ENCODE results near the gene CRB1.

The CRB1 gene

DNA sequence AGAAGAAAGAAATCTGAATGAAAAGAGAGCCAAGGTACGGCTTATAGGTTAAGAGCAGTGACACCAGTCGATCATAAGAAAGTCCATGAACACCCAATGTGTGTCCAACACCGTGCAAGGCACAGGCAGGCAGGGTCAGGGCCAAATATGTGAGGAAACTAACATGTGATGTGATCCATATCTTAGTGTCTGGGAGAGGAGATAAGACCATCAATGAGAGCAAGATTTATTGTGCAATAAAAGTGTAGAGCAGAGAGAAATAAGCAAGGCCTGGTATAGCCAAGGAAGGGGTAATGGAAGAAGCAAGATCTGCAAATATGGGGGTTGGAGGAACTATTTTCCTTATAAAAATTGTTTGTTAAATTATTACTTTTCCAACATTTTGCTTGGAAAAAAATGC, 198.8 kb downstream of the CRB1 start:
- no peak overlapping the region for H2BK120ac ChIP-seq (ENCODE audit: low read depth, low read length)
- H3K56ac ChIP-seq (ENCODE audit: low read length), result no peak overlapping the region
- H3K4ac ChIP-seq (ENCODE audit: low read depth, low read length), result no peak overlapping the region
- no peaks in the 10 kb centered on the region for H3K79me2 ChIP-seq (ENCODE audit: control insufficient read depth, insufficient read depth, low read length)
- no peak overlapping the region for H2AK5ac ChIP-seq (ENCODE audit: low read length)
- no peak overlapping the region for H4K8ac ChIP-seq (ENCODE audit: low read depth, low read length)
- H3K9ac ChIP-seq (ENCODE audit: low read length), result no peak overlapping the region
- no peak overlapping the region for H3K4me3 ChIP-seq (ENCODE audit: low read length)
- no peaks in the 10 kb centered on the region for H3K36me3 ChIP-seq (ENCODE audit: control insufficient read depth, insufficient read depth, low read length)
- H3K4me1 ChIP-seq (ENCODE audit: control insufficient read depth, low read depth, low read length), result peaks cover 5% of the 10 kb centered on the region
- no peak overlapping the region for H3K23ac ChIP-seq (ENCODE audit: low read length)
- no peaks in the 10 kb centered on the region for H3K79me1 ChIP-seq (ENCODE audit: low read length)
- H3K18ac ChIP-seq (ENCODE audit: low read length), result no peak overlapping the region
- no peaks in the 10 kb centered on the region for H3K27me3 ChIP-seq (ENCODE audit: insufficient read depth, low read length, poor library complexity)
- no peak overlapping the region for H3K4me2 ChIP-seq (ENCODE audit: low read length)
- DNase-seq, result no peak
- no peak overlapping the region for H4K5ac ChIP-seq (ENCODE audit: low read length)
- no peak overlapping the region for H2BK5ac ChIP-seq (ENCODE audit: low read length)
- H3K27ac ChIP-seq (ENCODE audit: low read depth, low read length), result no peak overlapping the region
- WGBS (ENCODE audit: extremely low coverage, insufficient coverage, low lambda C conversion rate), result no CpG with 5 or more reads among the region's 3 CpGs
- H2BK15ac ChIP-seq (replicated peaks; ENCODE audit: low read depth), result no peak overlapping the region

DNA sequence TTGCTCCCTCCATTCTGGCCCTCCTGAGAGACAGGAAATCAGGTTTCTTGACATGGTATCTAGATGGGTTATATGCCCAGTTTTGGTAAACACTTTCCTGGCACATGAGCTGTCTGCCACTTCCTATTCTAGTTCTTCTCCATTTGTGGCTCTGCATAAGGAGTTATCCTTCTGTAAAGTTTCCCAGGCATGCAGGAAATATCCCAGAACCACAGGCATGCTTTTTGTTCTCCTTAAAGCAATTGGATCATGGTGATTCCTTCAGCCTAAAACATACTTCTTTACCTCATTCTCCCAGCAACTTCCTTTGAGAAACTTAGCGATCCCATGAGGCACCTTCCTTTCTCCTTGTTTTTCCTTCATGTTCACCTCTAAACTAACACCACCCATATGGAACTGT, 199.8 kb downstream of the CRB1 start:
- H2BK120ac ChIP-seq (ENCODE audit: low read depth, low read length), result no peak overlapping the region
- H4K5ac ChIP-seq (ENCODE audit: low read length), result no peak overlapping the region
- no peak overlapping the region for H2BK5ac ChIP-seq (ENCODE audit: low read length)
- H3K27me3 ChIP-seq (ENCODE audit: insufficient read depth, low read length, poor library complexity), result no peaks in the 10 kb centered on the region
- H2AK5ac ChIP-seq (ENCODE audit: low read length), result no peak overlapping the region
- H4K8ac ChIP-seq (ENCODE audit: low read depth, low read length), result no peak overlapping the region
- no peaks in the 10 kb centered on the region for H3K79me1 ChIP-seq (ENCODE audit: low read length)
- no peak overlapping the region for H3K4ac ChIP-seq (ENCODE audit: low read depth, low read length)
- no peak for DNase-seq
- H2BK15ac ChIP-seq (replicated peaks; ENCODE audit: low read depth), result no peak overlapping the region
- H3K18ac ChIP-seq (ENCODE audit: low read length), result peak overlapping the region; percentile 12
- H3K4me3 ChIP-seq (ENCODE audit: low read length), result no peak overlapping the region
- H3K56ac ChIP-seq (ENCODE audit: low read length), result no peak overlapping the region
- no peak overlapping the region for H3K9ac ChIP-seq (ENCODE audit: low read length)
- H3K27ac ChIP-seq (ENCODE audit: low read depth, low read length), result no peak overlapping the region
- no peaks in the 10 kb centered on the region for H3K36me3 ChIP-seq (ENCODE audit: control insufficient read depth, insufficient read depth, low read length)
- no peak overlapping the region for H3K4me2 ChIP-seq (ENCODE audit: low read length)
- no peaks in the 10 kb centered on the region for H3K79me2 ChIP-seq (ENCODE audit: control insufficient read depth, insufficient read depth, low read length)
- peaks cover 5% of the 10 kb centered on the region for H3K4me1 ChIP-seq (ENCODE audit: control insufficient read depth, low read depth, low read length)
- no CpG with 5 or more reads among the region's 1 CpG for WGBS (ENCODE audit: extremely low coverage, insufficient coverage, low lambda C conversion rate)
- no peak overlapping the region for H3K23ac ChIP-seq (ENCODE audit: low read length)

DNA sequence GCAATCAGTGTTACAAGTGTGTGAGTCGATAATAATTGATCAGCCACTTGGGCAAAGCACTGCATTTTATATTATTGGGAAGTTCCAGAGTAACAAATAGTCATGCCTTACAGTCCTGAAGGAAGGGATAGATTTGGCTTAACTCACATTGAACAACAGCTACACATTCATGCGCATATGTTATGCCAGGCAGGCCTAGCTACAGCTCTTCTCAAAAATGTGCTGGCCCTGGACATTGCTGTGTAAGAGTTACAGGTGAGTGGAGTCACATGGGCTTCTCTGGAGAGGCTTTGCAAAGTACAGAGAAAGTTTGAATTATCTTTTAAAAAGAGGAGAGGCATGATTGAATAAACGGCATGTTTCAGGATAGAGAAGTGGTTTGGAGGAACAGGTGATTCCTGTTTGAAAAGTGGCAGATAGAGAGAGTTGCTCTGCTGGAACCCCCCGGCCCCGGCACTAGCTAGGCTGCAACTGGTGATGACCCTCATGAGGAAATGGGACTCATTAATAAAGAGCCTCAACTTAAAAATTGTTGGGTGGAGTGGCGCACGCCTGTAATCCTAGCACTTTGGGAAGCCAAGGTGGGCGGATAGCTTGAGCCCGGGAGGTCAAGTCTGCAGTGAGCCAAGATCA, 200.6 kb downstream of the CRB1 start:
- Histone ChIP-seq H3K4me3 (ENCODE audit: low read length) (no peak overlapping the region), H2BK15ac (replicated peaks; ENCODE audit: low read depth) (no peak overlapping the region), H3K79me1 (ENCODE audit: low read length) (no peaks in the 10 kb centered on the region), H2BK5ac (ENCODE audit: low read length) (no peak overlapping the region), H4K8ac (ENCODE audit: low read depth, low read length) (no peak overlapping the region), H4K5ac (ENCODE audit: low read length) (no peak overlapping the region), H3K56ac (ENCODE audit: low read length) (no peak overlapping the region), H3K9ac (ENCODE audit: low read length) (no peak overlapping the region), H3K4me1 (ENCODE audit: control insufficient read depth, low read depth, low read length) (peaks cover 5% of the 10 kb centered on the region), H3K27me3 (ENCODE audit: insufficient read depth, low read length, poor library complexity) (no peaks in the 10 kb centered on the region), H3K36me3 (ENCODE audit: control insufficient read depth, insufficient read depth, low read length) (no peaks in the 10 kb centered on the region), H3K4ac (ENCODE audit: low read depth, low read length) (no peak overlapping the region), H2BK120ac (ENCODE audit: low read depth, low read length) (no peak overlapping the region), H3K18ac (ENCODE audit: low read length) (peak overlapping the region; percentile 28), H3K79me2 (ENCODE audit: control insufficient read depth, insufficient read depth, low read length) (no peaks in the 10 kb centered on the region), H3K23ac (ENCODE audit: low read length) (no peak overlapping the region), H3K4me2 (ENCODE audit: low read length) (no peak overlapping the region), H2AK5ac (ENCODE audit: low read length) (no peak overlapping the region), H3K27ac (ENCODE audit: low read depth, low read length) (no peak overlapping the region)
- WGBS (ENCODE audit: extremely low coverage, insufficient coverage, low lambda C conversion rate), result no CpG with 5 or more reads among the region's 9 CpGs
- DNase-seq, result no peak

DNA sequence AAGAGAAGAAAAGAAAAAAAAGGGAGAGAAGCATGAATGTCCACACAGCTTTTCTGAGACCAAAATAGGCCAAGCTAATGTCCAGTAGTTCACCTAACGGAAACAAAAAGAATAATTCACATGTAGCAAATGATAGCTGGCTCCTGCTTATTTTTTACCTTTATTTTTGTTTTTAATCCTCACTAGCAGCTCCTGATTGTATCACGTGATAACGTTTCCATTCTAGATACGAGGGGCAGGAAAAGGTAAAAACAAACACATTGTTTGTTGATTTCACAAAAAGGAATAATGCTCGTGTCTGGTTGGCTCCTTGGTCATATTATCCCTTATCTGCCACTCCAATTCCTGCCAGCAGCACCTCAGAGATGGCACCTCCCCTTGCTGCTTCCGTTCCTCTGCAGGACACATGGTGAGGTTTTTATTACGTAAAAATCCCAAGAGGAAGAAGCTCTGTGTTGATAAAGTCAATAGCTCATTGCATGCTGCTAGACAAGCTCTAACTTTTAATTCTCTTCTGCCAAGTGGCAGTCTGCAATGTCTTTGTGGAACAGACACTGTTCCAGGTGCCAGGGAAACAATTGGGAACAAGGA, 201.7 kb downstream of the CRB1 start:
- Histone ChIP-seq H3K23ac (ENCODE audit: low read length) (no peak overlapping the region), H4K8ac (ENCODE audit: low read depth, low read length) (no peak overlapping the region), H3K79me1 (ENCODE audit: low read length) (no peaks in the 10 kb centered on the region), H2BK5ac (ENCODE audit: low read length) (no peak overlapping the region), H2BK120ac (ENCODE audit: low read depth, low read length) (no peak overlapping the region), H2BK15ac (replicated peaks; ENCODE audit: low read depth) (no peak overlapping the region), H3K18ac (ENCODE audit: low read length) (no peak overlapping the region), H2AK5ac (ENCODE audit: low read length) (no peak overlapping the region), H3K27me3 (ENCODE audit: insufficient read depth, low read length, poor library complexity) (no peaks in the 10 kb centered on the region), H3K79me2 (ENCODE audit: control insufficient read depth, insufficient read depth, low read length) (no peaks in the 10 kb centered on the region), H3K4ac (ENCODE audit: low read depth, low read length) (no peak overlapping the region), H3K27ac (ENCODE audit: low read depth, low read length) (no peak overlapping the region), H4K5ac (ENCODE audit: low read length) (no peak overlapping the region), H3K36me3 (ENCODE audit: control insufficient read depth, insufficient read depth, low read length) (no peaks in the 10 kb centered on the region), H3K4me3 (ENCODE audit: low read length) (no peak overlapping the region), H3K4me1 (ENCODE audit: control insufficient read depth, low read depth, low read length) (peaks cover 4% of the 10 kb centered on the region), H3K9ac (ENCODE audit: low read length) (no peak overlapping the region), H3K4me2 (ENCODE audit: low read length) (no peak overlapping the region), H3K56ac (ENCODE audit: low read length) (no peak overlapping the region)
- no peak for DNase-seq
- no CpG with 5 or more reads among the region's 7 CpGs for WGBS (ENCODE audit: extremely low coverage, insufficient coverage, low lambda C conversion rate)

DNA sequence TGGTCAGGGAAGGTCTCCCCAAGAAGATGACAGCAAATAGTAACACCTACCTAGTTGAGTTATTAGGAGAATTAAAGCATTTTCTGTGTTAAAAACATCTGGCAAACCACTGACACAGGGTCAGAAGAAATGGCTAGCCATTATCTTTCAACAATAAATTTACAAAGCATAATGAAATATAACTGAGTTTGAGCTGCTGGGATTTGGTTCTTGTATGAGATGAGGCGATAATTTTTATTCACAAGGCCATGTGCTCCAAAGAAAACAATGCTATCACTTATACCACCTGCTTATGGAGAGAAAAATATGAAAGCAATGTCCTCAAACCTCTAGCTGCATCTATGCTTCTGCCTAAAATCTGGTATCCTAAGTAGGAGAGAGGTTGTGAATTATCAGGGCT, 202.3 kb downstream of the CRB1 start:
- no peak overlapping the region for H2BK15ac ChIP-seq (replicated peaks; ENCODE audit: low read depth)
- no peak overlapping the region for H3K23ac ChIP-seq (ENCODE audit: low read length)
- no peak overlapping the region for H3K56ac ChIP-seq (ENCODE audit: low read length)
- no peak overlapping the region for H3K4me2 ChIP-seq (ENCODE audit: low read length)
- no peak overlapping the region for H4K8ac ChIP-seq (ENCODE audit: low read depth, low read length)
- no peaks in the 10 kb centered on the region for H3K79me1 ChIP-seq (ENCODE audit: low read length)
- H3K79me2 ChIP-seq (ENCODE audit: control insufficient read depth, insufficient read depth, low read length), result no peaks in the 10 kb centered on the region
- H2BK120ac ChIP-seq (ENCODE audit: low read depth, low read length), result no peak overlapping the region
- peak overlapping the region; percentile 87 for H3K18ac ChIP-seq (ENCODE audit: low read length)
- H2BK5ac ChIP-seq (ENCODE audit: low read length), result no peak overlapping the region
- no peaks in the 10 kb centered on the region for H3K36me3 ChIP-seq (ENCODE audit: control insufficient read depth, insufficient read depth, low read length)
- no peaks in the 10 kb centered on the region for H3K27me3 ChIP-seq (ENCODE audit: insufficient read depth, low read length, poor library complexity)
- no peak for DNase-seq
- H3K4me1 ChIP-seq (ENCODE audit: control insufficient read depth, low read depth, low read length), result peaks cover 4% of the 10 kb centered on the region
- no peak overlapping the region for H3K4me3 ChIP-seq (ENCODE audit: low read length)
- H3K27ac ChIP-seq (ENCODE audit: low read depth, low read length), result no peak overlapping the region
- no peak overlapping the region for H4K5ac ChIP-seq (ENCODE audit: low read length)
- no peak overlapping the region for H3K9ac ChIP-seq (ENCODE audit: low read length)
- H3K4ac ChIP-seq (ENCODE audit: low read depth, low read length), result peak overlapping the region; percentile 75
- no CpG with 5 or more reads among the region's 1 CpG for WGBS (ENCODE audit: extremely low coverage, insufficient coverage, low lambda C conversion rate)
- no peak overlapping the region for H2AK5ac ChIP-seq (ENCODE audit: low read length)

All from mesendoderm (in vitro differentiated cells).